Esophagus muscularis mucosa (tissue), 4 donors: ENCODE measurements around the gene NAXD. TPM values are rescaled to one million over a fixed set of nuclear protein-coding genes. Genes with fewer than 3 reads are reported as not detected.
"Not testable (repeated sequence)": the region's sequence is repeated elsewhere in the genome, so short reads cannot be mapped to it uniquely, and the experiment has no call there.

Experiments
- DNase-seq: peaks from one replicate; pipeline ENCODE4 v3.0.0-alpha.2; 2017; ENCODE audit errors: extremely low spot score
- H3K27ac ChIP-seq, 4 donors: fragments of 200-600 bp; sonication (generic); replicated peaks in 1 of 4; 1 replicate in 3 of 4; 2 replicates in 1 of 4; pipeline ENCODE4 v1.5.1; 2016 to 2019; ENCODE audit warnings: mild to moderate bottlenecking in 1 of 4
- H3K27me3 ChIP-seq, 4 donors: fragments of 200-600 bp; sonication (generic); one replicate each; pipeline versions ENCODE4 v1.5.1 to v1.6.0; 2016 to 2019
- H3K36me3 ChIP-seq, 4 donors: fragments of 200-600 bp; sonication (generic); one replicate each; pipeline ENCODE4 v1.5.1; 2016 to 2019
- H3K4me1 ChIP-seq, 4 donors: fragments of 200-600 bp; sonication (generic); one replicate each; pipeline ENCODE4 v1.5.1; 2016 to 2019
- H3K4me3 ChIP-seq, 4 donors: fragments of 200-600 bp; sonication (generic); 1 replicate in 2 of 4; 2 replicates in 2 of 4; pipeline ENCODE4 v1.5.1; 2016 to 2019; ENCODE audit warnings: mild to moderate bottlenecking in 4 of 4, moderate library complexity in 1 of 4
- H3K9me3 ChIP-seq, 4 donors: fragments of 200-600 bp; sonication (generic); 1 replicate in 3 of 4; 2 replicates in 1 of 4; pipeline ENCODE4 v1.5.1; 2016 to 2019
- CTCF ChIP-seq, 3 experiments: fragments of 200-600 bp in 2 of 3; fragments of 450-650 bp in 1 of 3; sonication (generic) in 2 of 3; IDR thresholded peaks; one replicate each; pipeline ENCODE4 v1.5.1; 2017 to 2019; ENCODE audit warnings: antibody characterized with exemption in 3 of 3, mild to moderate bottlenecking in 2 of 3, moderate library complexity in 1 of 3
- EP300 ChIP-seq: sonication (generic); formaldehyde crosslinking; IDR thresholded peaks from one replicate; pipeline ENCODE4 v1.6.1; 2017; ENCODE audit warnings: antibody characterized with exemption
- POLR2A ChIP-seq: fragments of 450-650 bp; IDR thresholded peaks from one replicate; pipeline ENCODE4 v1.6.1; 2017; ENCODE audit warnings: antibody characterized with exemption, moderate library complexity, mild to moderate bottlenecking, low read depth
- POLR2AphosphoS5 ChIP-seq, 2 donors: sonication (generic); formaldehyde crosslinking; IDR thresholded peaks; one replicate each; pipeline ENCODE4 v1.6.1; 2017; ENCODE audit warnings: antibody characterized with exemption in 2 of 2
- WGBS: methylation state at CpG from one replicate; pipeline ENCODE4 v1.1.5; 2018; 5-methylcytosine and 5-hydroxymethylcytosine counted together
- intact Hi-C: fragments of 100-400 bp; cut with DNase I; formaldehyde crosslinking; loops from one replicate; pipeline ENCODE4 v1.15.1; 2023
- total RNA-seq, 4 donors: library from RNA; depleted of rRNA; stranded (reverse); fragments of >200 nt; gene quantifications; one replicate each; pipeline versions ENCODE4 v1.1.0 to v1.2.1, GENCODE V29; 2016

The NAXD gene
- 10 to 100 TPM; 29.9 to 34.5 (median 34.0) TPM for total RNA-seq

- no peaks in the 10 kb centered on the region for H3K9me3 ChIP-seq
- DNase-seq, result peak; percentile 97
- H3K36me3 ChIP-seq, result no peaks in the 10 kb centered on the region
- TF ChIP-seq CTCF (IDR thresholded peaks at IDR 0.05) (peak in 1 of 3 experiments; percentile 25), POLR2AphosphoS5 (IDR thresholded peaks at IDR 0.05) (peak; percentile 85 to 96), EP300 (no peak), POLR2A (peak; percentile 24)
- H3K27ac ChIP-seq, result peak within 1 kb of the TSS; percentile 92 to 98 (median 94)
- peaks cover 27 to 50% (median 49%) of the 10 kb centered on the region in 4 donors for H3K4me1 ChIP-seq
- 3% methylated on average over 34 of the region's 95 CpGs for WGBS
- H3K27me3 ChIP-seq, result peaks cover 0 to 3% (median 0%) of the 10 kb centered on the region in 4 donors
- intact Hi-C loops, result loop anchor here (5.0 kb wide), 1 partner anchor 92 kb away; the partner anchor contains the start of gene CARS2
- H3K4me3 ChIP-seq, result peak within 1 kb of the TSS; percentile 75 to 95 (median 81)
Measured at GRCh38 chr13:110615322-110616102, at the start of gene NAXD. NAXD (plus strand) TSS chr13:110615545; CDS start chr13:110615602, 57 bp downstream.

GRCh38 chr13:110566171-110566570 is 49.2 kb upstream of the NAXD start:
- H3K4me3 ChIP-seq, result no peak overlapping the region
- no peak for DNase-seq
- H3K36me3 ChIP-seq, result no peaks in the 10 kb centered on the region
- H3K4me1 ChIP-seq, result peaks cover 8 to 16% (median 15%) of the 10 kb centered on the region in 4 donors
- intact Hi-C loops, result no loop called here
- no peaks in the 10 kb centered on the region for H3K9me3 ChIP-seq
- H3K27ac ChIP-seq, result no peak overlapping the region
- TF ChIP-seq CTCF (IDR thresholded peaks at IDR 0.05) (no peak), EP300 (no peak), POLR2A (no peak), POLR2AphosphoS5 (IDR thresholded peaks at IDR 0.05) (no peak)
- H3K27me3 ChIP-seq, result no peaks in the 10 kb centered on the region
- 86% methylated on average over 9 of the region's 9 CpGs for WGBS

- H3K4me1 ChIP-seq, result peaks cover 0 to under 1% (median 0%) of the 10 kb centered on the region in 4 donors
- DNase-seq, result no peak
- no peaks in the 10 kb centered on the region for H3K36me3 ChIP-seq
- intact Hi-C loops, result no loop called here
- H3K27ac ChIP-seq, result no peak overlapping the region
- WGBS, result 90% methylated on average over 3 of the region's 3 CpGs
- H3K9me3 ChIP-seq, result no peaks in the 10 kb centered on the region
- no peak overlapping the region for H3K4me3 ChIP-seq
- H3K27me3 ChIP-seq, result peaks cover 0 to 21% (median 2%) of the 10 kb centered on the region in 4 donors
- TF ChIP-seq POLR2AphosphoS5 (IDR thresholded peaks at IDR 0.05) (no peak), POLR2A (no peak), EP300 (no peak), CTCF (IDR thresholded peaks at IDR 0.05) (no peak)
Measured at GRCh38 chr13:110568612-110569011, 46.7 kb upstream of the NAXD start.

- DNase-seq, H3K4me1 ChIP-seq, H3K27ac ChIP-seq, H3K36me3 ChIP-seq, H3K9me3 ChIP-seq, intact Hi-C loops, H3K4me3 ChIP-seq: not testable (repeated sequence)
- 67% methylated on average over 7 of the region's 7 CpGs for WGBS
- peaks cover 0 to 21% (median 2%) of the 10 kb centered on the region in 4 donors for H3K27me3 ChIP-seq
Measured at GRCh38 chr13:110569962-110570361, 45.4 kb upstream of the NAXD start.

GRCh38 chr13:110570886-110571285 is 44.5 kb upstream of the NAXD start:
- no peak for DNase-seq
- Histone ChIP-seq H3K4me1 (peaks cover 0 to 5% (median 0%) of the 10 kb centered on the region in 4 donors), H3K27me3 (peaks cover 0 to 26% (median 2%) of the 10 kb centered on the region in 4 donors), H3K27ac (no peak overlapping the region), H3K4me3 (no peak overlapping the region), H3K36me3 (no peaks in the 10 kb centered on the region), H3K9me3 (no peaks in the 10 kb centered on the region)
- TF ChIP-seq EP300 (no peak), CTCF (IDR thresholded peaks at IDR 0.05) (no peak)
- 83% methylated on average over 10 of the region's 10 CpGs for WGBS
- intact Hi-C loops, result no loop called here
